ENCODE data around the gene STX8. TPM values are rescaled to one million over a fixed set of nuclear protein-coding genes. Genes with fewer than 3 reads are reported as not detected.

STX8 gene
- total RNA-seq, 1 donor from 2014 or later = 31.2 TPM

GRCh38 chr17:9236286-9237052 is 339.2 kb downstream of the STX8 start:
- H3K27ac ChIP-seq = peak overlapping the region; percentile 10
- TF ChIP-seq POLR2AphosphoS5 (IDR thresholded peaks at IDR 0.05; ENCODE audit: insufficient read depth in 1 of 2, low read depth in 1 of 2) (no peak), POLR2A (IDR thresholded peaks at IDR 0.05) (no peak), CTCF (IDR thresholded peaks at IDR 0.05) (no peak)
- peaks cover 53% of the 10 kb centered on the region for H3K4me1 ChIP-seq
- no peaks in the 10 kb centered on the region for H3K9me3 ChIP-seq
- DNase-seq (ENCODE audit: extremely low spot score in 2 of 2) = no peak
- intact Hi-C loops (cut with DNase I) = no loop called here
- no peaks in the 10 kb centered on the region for H3K27me3 ChIP-seq
- H3K36me3 ChIP-seq = no peaks in the 10 kb centered on the region
- no peak overlapping the region for H3K4me3 ChIP-seq

- TF ChIP-seq POLR2AphosphoS5 (IDR thresholded peaks at IDR 0.05; ENCODE audit: insufficient read depth in 1 of 2, low read depth in 1 of 2) (no peak), CTCF (IDR thresholded peaks at IDR 0.05) (no peak), POLR2A (IDR thresholded peaks at IDR 0.05) (no peak)
- Histone ChIP-seq H3K27ac (no peak overlapping the region), H3K4me1 (peaks cover 45% of the 10 kb centered on the region), H3K27me3 (no peaks in the 10 kb centered on the region), H3K4me3 (no peak overlapping the region), H3K9me3 (no peaks in the 10 kb centered on the region), H3K36me3 (no peaks in the 10 kb centered on the region)
- DNase-seq (ENCODE audit: extremely low spot score in 2 of 2) = no peak
- intact Hi-C loops (cut with DNase I) = no loop called here
Observed at GRCh38 chr17:9235346-9235745, 340.3 kb downstream of the STX8 start.

- Histone ChIP-seq H3K36me3 (no peaks in the 10 kb centered on the region), H3K27ac (peak overlapping the region; percentile 20), H3K9me3 (no peaks in the 10 kb centered on the region), H3K4me1 (peaks cover 49% of the 10 kb centered on the region), H3K27me3 (no peaks in the 10 kb centered on the region), H3K4me3 (no peak overlapping the region)
- intact Hi-C loops (cut with DNase I) = no loop called here
- TF ChIP-seq POLR2AphosphoS5 (IDR thresholded peaks at IDR 0.05; ENCODE audit: insufficient read depth in 1 of 2, low read depth in 1 of 2) (no peak), CTCF (IDR thresholded peaks at IDR 0.05) (no peak), POLR2A (IDR thresholded peaks at IDR 0.05) (no peak)
- DNase-seq (ENCODE audit: extremely low spot score in 2 of 2) = no peak
Observed at GRCh38 chr17:9234389-9234945, 341.2 kb downstream of the STX8 start.

- H3K36me3 ChIP-seq = no peaks in the 10 kb centered on the region
- H3K27me3 ChIP-seq = no peaks in the 10 kb centered on the region
- peaks cover 42% of the 10 kb centered on the region for H3K4me1 ChIP-seq
- H3K9me3 ChIP-seq = no peaks in the 10 kb centered on the region
- no peak overlapping the region for H3K4me3 ChIP-seq
- TF ChIP-seq POLR2A (IDR thresholded peaks at IDR 0.05) (no peak), POLR2AphosphoS5 (IDR thresholded peaks at IDR 0.05; ENCODE audit: insufficient read depth in 1 of 2, low read depth in 1 of 2) (no peak), CTCF (IDR thresholded peaks at IDR 0.05) (no peak)
- peak overlapping the region; percentile 79 for H3K27ac ChIP-seq
- no peak for DNase-seq (ENCODE audit: extremely low spot score in 2 of 2)
- intact Hi-C loops (cut with DNase I) = no loop called here
Observed at GRCh38 chr17:9233761-9234160, 341.9 kb downstream of the STX8 start.

GRCh38 chr17:9233271-9233599 is 342.4 kb downstream of the STX8 start:
- TF ChIP-seq CTCF (IDR thresholded peaks at IDR 0.05) = no peak
- TF ChIP-seq POLR2A (IDR thresholded peaks at IDR 0.05) = no peak
- TF ChIP-seq POLR2AphosphoS5 (IDR thresholded peaks at IDR 0.05; ENCODE audit: insufficient read depth in 1 of 2, low read depth in 1 of 2) = no peak
- Histone ChIP-seq H3K4me1 (peaks cover 40% of the 10 kb centered on the region), H3K9me3 (no peaks in the 10 kb centered on the region), H3K4me3 (no peak overlapping the region), H3K36me3 (no peaks in the 10 kb centered on the region), H3K27ac (peak overlapping the region; percentile 79), H3K27me3 (no peaks in the 10 kb centered on the region)
- intact Hi-C loops (cut with DNase I) = no loop called here
- no peak for DNase-seq (ENCODE audit: extremely low spot score in 2 of 2)

Measured in vagina (tissue), 2 donors.